H1 (cell line): Measurements from ENCODE around the gene LIPC.

Experiments used
- CTCF ChIP-seq, 3 experiments: IDR thresholded peaks; 1 replicate in 2 of 3; 2 replicates in 1 of 3; pipeline versions ENCODE4 v1.5.1 to v1.6.1; 2011; ENCODE audit warnings: low read length in 3 of 3, mild to moderate bottlenecking in 3 of 3, inconsistent platforms in 2 of 3, low read depth in 1 of 3, moderate library complexity in 1 of 3; ENCODE audit not compliant: insufficient read depth in 1 of 3; ENCODE audit errors: control extremely low read depth in 1 of 3
- FOSL1 ChIP-seq: IDR thresholded peaks from 2 replicates; pipeline ENCODE4 v1.6.1; 2011; ENCODE audit warnings: mild to moderate bottlenecking, low read depth, low read length, moderate library complexity; ENCODE audit not compliant: insufficient read depth
- RFX5 ChIP-seq: IDR thresholded peaks from 2 replicates; pipeline ENCODE4 v1.6.1; 2011; ENCODE audit warnings: low read depth, low read length, improper control_type of control experiment, borderline replicate concordance
- SIN3A ChIP-seq, 2 experiments: IDR thresholded peaks in 1 of 2; conservative IDR thresholded peaks in 1 of 2; 2 replicates each; pipeline ENCODE4 v1.6.1; 2011 to 2012; ENCODE audit warnings: low read length in 2 of 2, improper control_type of control experiment in 1 of 2, low read depth in 1 of 2, mild to moderate bottlenecking in 1 of 2
- SP1 ChIP-seq: IDR thresholded peaks from 2 replicates; pipeline ENCODE4 v1.6.1; 2011; ENCODE audit warnings: low read depth, low read length

- TF ChIP-seq RFX5 (no peak), SP1 (no peak), SIN3A (conservative IDR thresholded peaks at IDR 0.05 in 1 of 2, IDR thresholded peaks at IDR 0.05 in 1 of 2; ENCODE audit: low read depth in 1 of 2, low read length in 2 of 2) (no peak), CTCF (IDR thresholded peaks at IDR 0.05; ENCODE audit: control extremely low read depth in 1 of 3, insufficient read depth in 1 of 3, low read depth in 1 of 3, low read length in 3 of 3) (no peak), FOSL1 (no peak)
Observed at GRCh38 chr15:58518626-58519025, 86.8 kb downstream of the LIPC start.
